ENCODE results near the gene POLR2J3. TPM values are rescaled to one million over a fixed set of nuclear protein-coding genes. Genes with fewer than 3 reads are reported as not detected.
"Not testable (repeated sequence)": the region's sequence is repeated elsewhere in the genome, so short reads cannot be mapped to it uniquely, and the experiment has no call there.

The POLR2J3 gene
- total RNA-seq, 1 donor from 2014 or later: 31.2 TPM

- not testable (repeated sequence) for H3K9me3 Mint-ChIP-seq; H3K4me1 Mint-ChIP-seq; H3K36me3 Mint-ChIP-seq; DNase-seq (ENCODE audit: low spot score in 2 of 2, unreplicated experiment in 2 of 2); H3K27ac Mint-ChIP-seq; H3K4me3 Mint-ChIP-seq; H3K27me3 Mint-ChIP-seq (ENCODE audit: low read depth)
Observed at GRCh38 chr7:102568620-102569019, 3.8 kb downstream of the POLR2J3 start.

- not testable (repeated sequence) for H3K36me3 Mint-ChIP-seq; H3K9me3 Mint-ChIP-seq; H3K27ac Mint-ChIP-seq; H3K27me3 Mint-ChIP-seq (ENCODE audit: low read depth); H3K4me3 Mint-ChIP-seq; H3K4me1 Mint-ChIP-seq; DNase-seq (ENCODE audit: low spot score in 2 of 2, unreplicated experiment in 2 of 2)
Observed at GRCh38 chr7:102550808-102551422, 21.5 kb downstream of the POLR2J3 start, which contains the start of gene SPDYE2. SPDYE2 (plus strand) TSS chr7:102551226; CDS start chr7:102553256, 2,030 bp downstream.

- not testable (repeated sequence) for DNase-seq (ENCODE audit: low spot score in 2 of 2, unreplicated experiment in 2 of 2); H3K4me1 Mint-ChIP-seq; H3K36me3 Mint-ChIP-seq; H3K4me3 Mint-ChIP-seq; H3K9me3 Mint-ChIP-seq; H3K27ac Mint-ChIP-seq; H3K27me3 Mint-ChIP-seq (ENCODE audit: low read depth)
Observed at GRCh38 chr7:102546353-102546752, 26.0 kb downstream of the POLR2J3 start.

GRCh38 chr7:102545288-102545687 is 27.1 kb downstream of the POLR2J3 start:
- H3K27ac Mint-ChIP-seq; H3K36me3 Mint-ChIP-seq; H3K9me3 Mint-ChIP-seq; H3K4me1 Mint-ChIP-seq; H3K4me3 Mint-ChIP-seq; DNase-seq (ENCODE audit: low spot score in 2 of 2, unreplicated experiment in 2 of 2); H3K27me3 Mint-ChIP-seq (ENCODE audit: low read depth): not testable (repeated sequence)

- not testable (repeated sequence) for H3K27me3 Mint-ChIP-seq (ENCODE audit: low read depth); H3K4me1 Mint-ChIP-seq; H3K4me3 Mint-ChIP-seq; H3K27ac Mint-ChIP-seq; H3K9me3 Mint-ChIP-seq; DNase-seq (ENCODE audit: low spot score in 2 of 2, unreplicated experiment in 2 of 2); H3K36me3 Mint-ChIP-seq
Observed at GRCh38 chr7:102544372-102544771, 28.0 kb downstream of the POLR2J3 start.

GRCh38 chr7:102543596-102543995 is 28.8 kb downstream of the POLR2J3 start, which contains the start of gene UPK3BL2:
UPK3BL2 (minus strand) TSS chr7:102543696; CDS start chr7:102543636, 60 bp downstream.
- H3K27ac Mint-ChIP-seq; H3K27me3 Mint-ChIP-seq (ENCODE audit: low read depth); H3K4me3 Mint-ChIP-seq; DNase-seq (ENCODE audit: low spot score in 2 of 2, unreplicated experiment in 2 of 2); H3K4me1 Mint-ChIP-seq; H3K36me3 Mint-ChIP-seq; H3K9me3 Mint-ChIP-seq: not testable (repeated sequence)

GRCh38 chr7:102542771-102543170 is 29.6 kb downstream of the POLR2J3 start:
- not testable (repeated sequence) for H3K4me1 Mint-ChIP-seq; H3K36me3 Mint-ChIP-seq; H3K9me3 Mint-ChIP-seq; H3K27me3 Mint-ChIP-seq (ENCODE audit: low read depth); H3K4me3 Mint-ChIP-seq; DNase-seq (ENCODE audit: low spot score in 2 of 2, unreplicated experiment in 2 of 2); H3K27ac Mint-ChIP-seq

- H3K4me1 Mint-ChIP-seq; DNase-seq (ENCODE audit: low spot score in 2 of 2, unreplicated experiment in 2 of 2); H3K27me3 Mint-ChIP-seq (ENCODE audit: low read depth); H3K27ac Mint-ChIP-seq; H3K36me3 Mint-ChIP-seq; H3K9me3 Mint-ChIP-seq; H3K4me3 Mint-ChIP-seq: not testable (repeated sequence)
Observed at GRCh38 chr7:102542083-102542482, 30.3 kb downstream of the POLR2J3 start.

GRCh38 chr7:102540604-102541003 is 31.8 kb downstream of the POLR2J3 start:
- H3K4me1 Mint-ChIP-seq; H3K36me3 Mint-ChIP-seq; H3K4me3 Mint-ChIP-seq; H3K27ac Mint-ChIP-seq; H3K27me3 Mint-ChIP-seq (ENCODE audit: low read depth); DNase-seq (ENCODE audit: low spot score in 2 of 2, unreplicated experiment in 2 of 2); H3K9me3 Mint-ChIP-seq: not testable (repeated sequence)

- H3K27me3 Mint-ChIP-seq (ENCODE audit: low read depth); H3K4me1 Mint-ChIP-seq; DNase-seq (ENCODE audit: low spot score in 2 of 2, unreplicated experiment in 2 of 2); H3K36me3 Mint-ChIP-seq; H3K9me3 Mint-ChIP-seq; H3K27ac Mint-ChIP-seq; H3K4me3 Mint-ChIP-seq: not testable (repeated sequence)
Observed at GRCh38 chr7:102535062-102535615, 37.2 kb downstream of the POLR2J3 start.

GRCh38 chr7:102532127-102532526 is 40.3 kb downstream of the POLR2J3 start:
- H3K36me3 Mint-ChIP-seq; H3K9me3 Mint-ChIP-seq; H3K4me3 Mint-ChIP-seq; H3K27ac Mint-ChIP-seq; H3K27me3 Mint-ChIP-seq (ENCODE audit: low read depth); DNase-seq (ENCODE audit: low spot score in 2 of 2, unreplicated experiment in 2 of 2); H3K4me1 Mint-ChIP-seq: not testable (repeated sequence)

- not testable (repeated sequence) for H3K4me1 Mint-ChIP-seq; H3K36me3 Mint-ChIP-seq; H3K4me3 Mint-ChIP-seq; H3K9me3 Mint-ChIP-seq; H3K27ac Mint-ChIP-seq; DNase-seq (ENCODE audit: low spot score in 2 of 2, unreplicated experiment in 2 of 2); H3K27me3 Mint-ChIP-seq (ENCODE audit: low read depth)
Observed at GRCh38 chr7:102531583-102531982, 40.8 kb downstream of the POLR2J3 start.

- not testable (repeated sequence) for H3K27me3 Mint-ChIP-seq (ENCODE audit: low read depth); H3K36me3 Mint-ChIP-seq; H3K9me3 Mint-ChIP-seq; DNase-seq (ENCODE audit: low spot score in 2 of 2, unreplicated experiment in 2 of 2); H3K4me1 Mint-ChIP-seq; H3K27ac Mint-ChIP-seq; H3K4me3 Mint-ChIP-seq
Observed at GRCh38 chr7:102527822-102528793, 44.3 kb downstream of the POLR2J3 start.

- not testable (repeated sequence) for H3K36me3 Mint-ChIP-seq; H3K9me3 Mint-ChIP-seq; H3K27ac Mint-ChIP-seq; DNase-seq (ENCODE audit: low spot score in 2 of 2, unreplicated experiment in 2 of 2); H3K4me1 Mint-ChIP-seq; H3K27me3 Mint-ChIP-seq (ENCODE audit: low read depth); H3K4me3 Mint-ChIP-seq
Observed at GRCh38 chr7:102527182-102527581, 45.2 kb downstream of the POLR2J3 start.
